Hepatocyte (in vitro differentiated cells): ENCODE results near the gene STRBP. TPM values are rescaled to one million over a fixed set of nuclear protein-coding genes. Genes with fewer than 3 reads are reported as not detected.

Experiments
- DNase-seq: peaks from one replicate; pipeline ENCODE4 v3.0.0-alpha.2; 2016; ENCODE audit warnings: low spot score
- H2AFZ ChIP-seq: fragments of 200-600 bp; sonication (generic); 2 replicates; pipeline ENCODE4 v1.6.0; 2016; ENCODE audit warnings: antibody characterized with exemption, mild to moderate bottlenecking
- H3K27ac ChIP-seq: fragments of 200-600 bp; sonication (generic); 2 replicates; pipeline ENCODE4 v1.5.1; 2016; ENCODE audit warnings: mild to moderate bottlenecking
- H3K27me3 ChIP-seq: fragments of 200-600 bp; sonication (generic); 2 replicates; pipeline ENCODE4 v1.6.1; 2016
- H3K36me3 ChIP-seq: fragments of 200-600 bp; sonication (generic); replicated peaks from 2 replicates; pipeline ENCODE4 v1.5.1; 2016; ENCODE audit warnings: low read depth; ENCODE audit not compliant: insufficient read depth
- H3K4me1 ChIP-seq: fragments of 200-600 bp; sonication (generic); 2 replicates; pipeline ENCODE4 v1.5.1; 2016; ENCODE audit warnings: mild to moderate bottlenecking, moderate library complexity; ENCODE audit not compliant: insufficient read depth
- H3K4me2 ChIP-seq: fragments of 200-600 bp; sonication (generic); 2 replicates; pipeline ENCODE4 v1.6.0; 2016
- H3K4me3 ChIP-seq: fragments of 200-600 bp; sonication (generic); 2 replicates; pipeline ENCODE4 v1.5.1; 2016; ENCODE audit warnings: mild to moderate bottlenecking
- H3K79me2 ChIP-seq: fragments of 200-600 bp; sonication (generic); 2 replicates; pipeline ENCODE4 v1.6.0; 2017; ENCODE audit warnings: mild to moderate bottlenecking
- H3K9me2 ChIP-seq: fragments of 200-600 bp; sonication (generic); replicated peaks from 2 replicates; pipeline ENCODE4 v1.6.0; 2017; ENCODE audit warnings: mild to moderate bottlenecking; ENCODE audit not compliant: insufficient read depth
- H3K9me3 ChIP-seq: fragments of 200-600 bp; sonication (generic); 2 replicates; pipeline ENCODE4 v1.5.1; 2016; ENCODE audit warnings: low read depth, mild to moderate bottlenecking
- H4K20me1 ChIP-seq: fragments of 200-600 bp; sonication (generic); 2 replicates; pipeline ENCODE4 v1.6.0; 2016; ENCODE audit warnings: mild to moderate bottlenecking; ENCODE audit not compliant: insufficient read depth, poor library complexity, severe bottlenecking
- EZH2 ChIP-seq: fragments of 200-600 bp; sonication (generic); IDR thresholded peaks from 2 replicates; pipeline ENCODE4 v1.6.1; 2016; ENCODE audit warnings: antibody characterized with exemption, mild to moderate bottlenecking, borderline replicate concordance
- EZH2phosphoT487 ChIP-seq: fragments of 200-600 bp; sonication (generic); IDR thresholded peaks from one replicate; pipeline ENCODE4 v1.6.1; 2018; ENCODE audit warnings: antibody characterized with exemption, mild to moderate bottlenecking, low read depth, moderate library complexity; ENCODE audit not compliant: unreplicated experiment, severe bottlenecking
- WGBS: methylation state at CpG from one replicate; pipeline ENCODE4 v1.1.6; 2016; ENCODE audit warnings: low lambda C conversion rate; ENCODE audit errors: missing lambda C conversion rate; 5-methylcytosine and 5-hydroxymethylcytosine counted together
- polyA plus RNA-seq: library from polyadenylated mRNA; unstranded; fragments of >200 nt; fragmentation: Nextera tagmentation; extraction: Ambion mirVana; gene quantifications from 2 replicates; pipeline ENCODE4 v1.2.1, GENCODE V29; 2016
- total RNA-seq: library from RNA; depleted of rRNA; stranded (reverse); fragments of >200 nt; gene quantifications from 2 replicates; pipeline ENCODE4 v1.2.3, GENCODE V29; 2014
- TF ChIP-seq, protein P1 (sequence below): fragments of 200-600 bp; sonication (generic); IDR thresholded peaks from 2 replicates; pipeline ENCODE4 v1.5.1; 2016; ENCODE audit warnings: antibody characterized with exemption, mild to moderate bottlenecking; ENCODE audit not compliant: poor library complexity

Gene STRBP
- total and polyA plus RNA-seq, 2 experiments from 2014 or later, result 26.8 to 27.7 TPM

DNA sequence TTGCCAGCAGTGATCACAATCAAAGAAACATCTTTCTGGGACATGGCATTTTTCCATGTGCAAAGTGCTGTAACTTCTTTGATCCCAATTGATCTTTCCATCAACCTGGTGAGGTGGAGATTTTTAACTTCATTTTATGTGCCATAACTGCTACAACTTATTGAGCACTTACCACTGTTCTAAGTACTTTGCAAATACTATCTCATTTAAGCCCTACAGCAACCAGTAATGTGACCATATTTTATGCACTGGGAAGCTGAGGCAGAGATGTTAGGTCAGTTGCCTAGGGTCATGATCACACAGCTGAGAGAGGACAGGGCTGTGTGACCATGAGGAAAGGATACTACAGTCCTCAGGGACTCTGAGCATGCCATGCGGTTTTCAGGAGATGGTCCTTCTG lies 17.9 kb upstream of the STRBP start:
- TF ChIP-seq, protein P1, sequence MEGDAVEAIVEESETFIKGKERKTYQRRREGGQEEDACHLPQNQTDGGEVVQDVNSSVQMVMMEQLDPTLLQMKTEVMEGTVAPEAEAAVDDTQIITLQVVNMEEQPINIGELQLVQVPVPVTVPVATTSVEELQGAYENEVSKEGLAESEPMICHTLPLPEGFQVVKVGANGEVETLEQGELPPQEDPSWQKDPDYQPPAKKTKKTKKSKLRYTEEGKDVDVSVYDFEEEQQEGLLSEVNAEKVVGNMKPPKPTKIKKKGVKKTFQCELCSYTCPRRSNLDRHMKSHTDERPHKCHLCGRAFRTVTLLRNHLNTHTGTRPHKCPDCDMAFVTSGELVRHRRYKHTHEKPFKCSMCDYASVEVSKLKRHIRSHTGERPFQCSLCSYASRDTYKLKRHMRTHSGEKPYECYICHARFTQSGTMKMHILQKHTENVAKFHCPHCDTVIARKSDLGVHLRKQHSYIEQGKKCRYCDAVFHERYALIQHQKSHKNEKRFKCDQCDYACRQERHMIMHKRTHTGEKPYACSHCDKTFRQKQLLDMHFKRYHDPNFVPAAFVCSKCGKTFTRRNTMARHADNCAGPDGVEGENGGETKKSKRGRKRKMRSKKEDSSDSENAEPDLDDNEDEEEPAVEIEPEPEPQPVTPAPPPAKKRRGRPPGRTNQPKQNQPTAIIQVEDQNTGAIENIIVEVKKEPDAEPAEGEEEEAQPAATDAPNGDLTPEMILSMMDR, result no peak
- TF ChIP-seq EZH2, result no peak
- no peak for TF ChIP-seq EZH2phosphoT487
- 90% methylated on average over 1 of the region's 1 CpG for WGBS
- Histone ChIP-seq H3K4me2 (no peak overlapping the region), H3K27me3 (peaks cover 5% of the 10 kb centered on the region), H3K9me3 (no peaks in the 10 kb centered on the region), H4K20me1 (no peaks in the 10 kb centered on the region), H3K36me3 (no peaks in the 10 kb centered on the region), H3K4me3 (no peak overlapping the region), H3K79me2 (no peaks in the 10 kb centered on the region), H2AFZ (no peak overlapping the region), H3K4me1 (no peaks in the 10 kb centered on the region), H3K9me2 (no peaks in the 10 kb centered on the region), H3K27ac (no peak overlapping the region)
- DNase-seq, result no peak

DNA sequence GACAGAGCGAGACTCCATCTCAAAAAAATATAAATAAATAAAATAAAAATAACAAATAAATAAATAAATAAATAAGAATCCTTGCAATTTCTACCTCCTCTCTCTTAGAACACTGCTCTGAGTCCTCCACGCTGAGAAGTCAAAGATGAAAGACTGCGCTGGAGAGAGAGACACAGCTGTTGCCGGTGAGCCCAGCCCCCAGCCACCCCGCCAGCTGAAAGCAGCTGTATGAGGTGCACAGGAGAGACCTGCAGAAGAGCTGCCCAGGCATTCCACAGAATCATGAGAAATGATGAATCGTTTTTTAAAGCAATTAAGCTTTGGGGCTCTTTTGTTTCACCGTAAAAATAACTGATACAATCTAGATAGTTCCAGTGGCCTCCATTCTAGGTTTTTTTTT lies 16.3 kb upstream of the STRBP start:
- H3K9me3 ChIP-seq, result no peaks in the 10 kb centered on the region
- TF ChIP-seq, protein P1, result no peak
- no peak for TF ChIP-seq EZH2phosphoT487
- TF ChIP-seq EZH2, result no peak
- H2AFZ ChIP-seq, result no peak overlapping the region
- H3K4me3 ChIP-seq, result no peak overlapping the region
- H4K20me1 ChIP-seq, result no peaks in the 10 kb centered on the region
- no peak overlapping the region for H3K27ac ChIP-seq
- no peaks in the 10 kb centered on the region for H3K36me3 ChIP-seq
- no peak for DNase-seq
- 81% methylated on average over 7 of the region's 7 CpGs for WGBS
- H3K79me2 ChIP-seq, result no peaks in the 10 kb centered on the region
- peaks cover 5% of the 10 kb centered on the region for H3K27me3 ChIP-seq
- H3K4me2 ChIP-seq, result no peak overlapping the region
- H3K9me2 ChIP-seq, result no peaks in the 10 kb centered on the region
- H3K4me1 ChIP-seq, result no peaks in the 10 kb centered on the region

DNA sequence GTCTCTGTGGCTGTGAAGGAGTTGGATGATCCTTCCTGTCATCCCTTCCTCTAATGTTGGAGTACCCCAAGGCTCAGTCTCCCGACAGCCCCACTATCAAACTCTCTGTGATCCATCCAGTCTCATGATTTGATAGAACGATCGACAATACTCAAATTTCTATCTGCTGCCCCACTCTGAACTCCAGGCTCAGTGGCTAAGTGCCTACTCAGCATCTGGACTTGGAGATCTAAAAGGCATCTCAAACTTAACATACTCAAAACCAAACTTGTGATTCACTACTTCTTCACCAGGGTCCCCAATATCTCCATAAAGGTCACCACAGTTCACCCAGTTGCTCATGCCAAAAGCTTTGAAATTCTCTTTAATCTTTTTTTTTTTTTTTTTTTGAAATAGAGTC lies 15.1 kb upstream of the STRBP start:
- Histone ChIP-seq H3K4me3 (no peak overlapping the region), H4K20me1 (no peaks in the 10 kb centered on the region), H2AFZ (no peak overlapping the region), H3K4me2 (no peak overlapping the region), H3K36me3 (no peaks in the 10 kb centered on the region), H3K27ac (no peak overlapping the region), H3K4me1 (no peaks in the 10 kb centered on the region), H3K9me2 (no peaks in the 10 kb centered on the region), H3K79me2 (no peaks in the 10 kb centered on the region), H3K27me3 (peaks cover 5% of the 10 kb centered on the region), H3K9me3 (no peaks in the 10 kb centered on the region)
- TF ChIP-seq EZH2phosphoT487 (no peak), EZH2 (no peak)
- TF ChIP-seq, protein P1, result no peak
- WGBS, result 98% methylated on average over 3 of the region's 3 CpGs
- no peak for DNase-seq

DNA sequence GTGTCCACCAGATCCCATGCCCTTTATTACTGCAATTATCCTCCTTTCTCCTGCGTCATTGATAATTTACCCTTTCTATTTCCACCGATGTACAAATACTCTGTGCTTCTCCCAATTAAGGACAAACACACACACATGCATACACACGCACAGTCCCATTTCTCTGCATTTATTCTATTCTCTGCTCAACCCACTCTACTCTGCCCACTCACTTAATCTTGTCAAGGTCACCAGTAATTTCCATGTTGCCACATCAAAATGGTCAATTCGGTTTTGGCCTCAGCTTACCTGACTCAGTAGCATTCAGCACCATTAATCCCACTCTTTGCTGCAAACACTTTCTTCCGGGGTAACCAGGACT lies 14.6 kb upstream of the STRBP start:
- Histone ChIP-seq H4K20me1 (no peaks in the 10 kb centered on the region), H2AFZ (no peak overlapping the region), H3K27me3 (peaks cover 5% of the 10 kb centered on the region), H3K4me2 (no peak overlapping the region), H3K79me2 (no peaks in the 10 kb centered on the region), H3K36me3 (no peaks in the 10 kb centered on the region), H3K4me3 (no peak overlapping the region), H3K9me3 (no peaks in the 10 kb centered on the region), H3K9me2 (no peaks in the 10 kb centered on the region), H3K4me1 (no peaks in the 10 kb centered on the region), H3K27ac (no peak overlapping the region)
- 76% methylated on average over 5 of the region's 5 CpGs for WGBS
- no peak for DNase-seq
- TF ChIP-seq EZH2, result no peak
- TF ChIP-seq, protein P1, result no peak
- TF ChIP-seq EZH2phosphoT487, result no peak
